ENCODE results near the gene RPS17.

Gene RPS17

DNA sequence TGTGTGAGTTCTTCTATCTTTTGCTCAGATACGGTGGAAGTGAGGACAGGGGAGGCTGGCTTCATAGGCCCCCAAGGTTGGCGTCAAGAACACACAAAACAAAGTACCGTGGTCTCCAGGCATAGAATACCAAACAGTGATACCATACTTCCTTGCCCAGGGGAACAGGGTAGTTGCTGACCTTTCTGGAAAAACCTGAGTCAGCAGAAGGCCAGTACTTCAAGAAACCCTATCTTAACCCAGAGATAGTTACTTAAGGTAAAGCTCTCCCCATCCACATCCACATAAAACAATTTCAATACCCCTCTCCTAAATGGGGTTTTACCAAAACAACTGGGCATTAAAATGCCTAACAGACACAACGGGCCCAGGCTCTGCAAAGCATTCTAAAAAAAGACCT is 29.6 kb upstream of the RPS17 start:
- H3K27ac ChIP-seq, result no peak overlapping the region
- TF ChIP-seq CTCF (IDR thresholded peaks at IDR 0.05), result no peak
- peaks cover 15% of the 10 kb centered on the region for H3K4me1 ChIP-seq
- no peak overlapping the region for H3K4me3 ChIP-seq (ENCODE audit: low read depth, low read length)
- H3K4me2 ChIP-seq (ENCODE audit: low read length), result no peak overlapping the region
- H3K27me3 ChIP-seq (ENCODE audit: control insufficient read depth, insufficient read depth, low read length), result no peaks in the 10 kb centered on the region
- no peaks in the 10 kb centered on the region for H3K36me3 ChIP-seq (ENCODE audit: control insufficient read depth, insufficient read depth, low read length)
- no peak overlapping the region for H3K9ac ChIP-seq
- no peaks in the 10 kb centered on the region for H3K79me2 ChIP-seq
- no peaks in the 10 kb centered on the region for H3K9me3 ChIP-seq (ENCODE audit: control insufficient read depth, low read length)
- no peak overlapping the region for H2AFZ ChIP-seq

GRCh38 chr15:82568986-82569385 is 28.7 kb upstream of the RPS17 start:
- H3K36me3 ChIP-seq (ENCODE audit: control insufficient read depth, insufficient read depth, low read length), result no peaks in the 10 kb centered on the region
- TF ChIP-seq CTCF (IDR thresholded peaks at IDR 0.05), result no peak
- no peaks in the 10 kb centered on the region for H3K79me2 ChIP-seq
- no peak overlapping the region for H3K4me2 ChIP-seq (ENCODE audit: low read length)
- H3K9me3 ChIP-seq (ENCODE audit: control insufficient read depth, low read length), result no peaks in the 10 kb centered on the region
- H2AFZ ChIP-seq, result no peak overlapping the region
- H3K4me3 ChIP-seq (ENCODE audit: low read depth, low read length), result no peak overlapping the region
- no peaks in the 10 kb centered on the region for H3K27me3 ChIP-seq (ENCODE audit: control insufficient read depth, insufficient read depth, low read length)
- H3K4me1 ChIP-seq, result peaks cover 15% of the 10 kb centered on the region
- H3K27ac ChIP-seq, result no peak overlapping the region
- no peak overlapping the region for H3K9ac ChIP-seq

DNA sequence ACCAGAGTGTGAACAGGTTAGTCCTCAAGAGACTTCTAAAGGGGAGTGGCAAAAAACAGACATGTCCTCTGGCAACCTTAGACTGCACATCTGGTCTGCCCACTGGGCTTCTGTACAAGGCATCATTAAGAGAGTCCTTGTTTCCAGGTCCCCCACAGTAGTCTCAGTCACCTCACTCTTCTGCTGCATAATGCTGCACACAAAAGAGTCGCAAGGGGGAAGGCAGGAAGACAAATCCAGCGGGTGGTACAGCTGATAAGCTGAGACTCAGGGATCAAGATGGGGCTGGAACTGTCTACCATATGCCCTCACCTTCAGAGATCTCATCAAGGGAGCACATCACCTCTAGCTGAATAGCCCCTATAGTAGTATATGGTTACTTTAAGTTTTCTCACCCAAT is 27.4 kb upstream of the RPS17 start:
- no peak for TF ChIP-seq CTCF (IDR thresholded peaks at IDR 0.05)
- H2AFZ ChIP-seq, result no peak overlapping the region
- no peaks in the 10 kb centered on the region for H3K27me3 ChIP-seq (ENCODE audit: control insufficient read depth, insufficient read depth, low read length)
- peaks cover 13% of the 10 kb centered on the region for H3K4me1 ChIP-seq
- H3K9me3 ChIP-seq (ENCODE audit: control insufficient read depth, low read length), result no peaks in the 10 kb centered on the region
- no peak overlapping the region for H3K27ac ChIP-seq
- no peaks in the 10 kb centered on the region for H3K79me2 ChIP-seq
- H3K36me3 ChIP-seq (ENCODE audit: control insufficient read depth, insufficient read depth, low read length), result no peaks in the 10 kb centered on the region
- no peak overlapping the region for H3K4me2 ChIP-seq (ENCODE audit: low read length)
- no peak overlapping the region for H3K9ac ChIP-seq
- no peak overlapping the region for H3K4me3 ChIP-seq (ENCODE audit: low read depth, low read length)

DNA sequence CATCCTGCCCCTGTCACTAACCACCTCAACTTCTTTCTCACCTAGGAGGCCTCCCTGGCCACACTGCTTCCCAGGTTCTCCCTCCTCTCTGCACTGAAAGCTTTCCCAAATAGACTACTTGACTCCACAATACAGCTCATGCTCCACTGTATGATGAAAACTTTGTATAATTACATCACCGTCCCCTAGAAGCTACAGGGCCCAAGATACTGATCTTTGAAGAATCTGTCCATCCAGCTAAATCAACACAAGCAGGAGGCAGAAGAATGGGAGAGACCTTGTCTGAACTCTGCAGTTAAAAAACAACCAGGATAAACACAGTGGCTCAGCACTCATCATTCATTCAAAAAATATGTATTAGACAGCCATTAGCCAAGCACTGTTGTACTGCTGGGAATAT is 26.4 kb upstream of the RPS17 start:
- Histone ChIP-seq H3K9ac (no peak overlapping the region), H3K4me3 (ENCODE audit: low read depth, low read length) (no peak overlapping the region), H3K9me3 (ENCODE audit: control insufficient read depth, low read length) (no peaks in the 10 kb centered on the region), H3K4me2 (ENCODE audit: low read length) (no peak overlapping the region), H3K27me3 (ENCODE audit: control insufficient read depth, insufficient read depth, low read length) (no peaks in the 10 kb centered on the region), H2AFZ (no peak overlapping the region), H3K79me2 (no peaks in the 10 kb centered on the region), H3K36me3 (ENCODE audit: control insufficient read depth, insufficient read depth, low read length) (no peaks in the 10 kb centered on the region), H3K27ac (peak overlapping the region; percentile 39), H3K4me1 (peaks cover 9% of the 10 kb centered on the region)
- no peak for TF ChIP-seq CTCF (IDR thresholded peaks at IDR 0.05)

DNA sequence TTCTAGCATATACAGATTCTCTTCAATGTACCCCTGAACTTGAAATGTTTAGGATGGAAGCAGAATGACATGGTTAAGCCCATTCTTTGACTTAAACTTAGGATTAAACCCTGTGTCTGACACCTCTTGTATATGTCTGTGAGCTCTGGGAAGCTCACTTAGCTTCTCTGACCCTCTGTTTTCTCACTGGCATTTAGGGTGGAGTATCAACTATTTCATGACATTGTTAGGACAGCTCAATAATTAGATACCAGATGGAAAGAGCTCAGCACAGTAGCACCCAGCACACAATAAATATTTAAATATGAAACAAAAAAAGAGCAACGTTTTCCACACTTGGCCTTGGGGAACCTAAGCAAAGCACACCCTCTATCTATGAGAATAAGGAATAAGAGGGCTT is 18.2 kb upstream of the RPS17 start:
- H2AFZ ChIP-seq, result no peak overlapping the region
- H3K4me3 ChIP-seq (ENCODE audit: low read depth, low read length), result no peak overlapping the region
- H3K9me3 ChIP-seq (ENCODE audit: control insufficient read depth, low read length), result no peaks in the 10 kb centered on the region
- H3K9ac ChIP-seq, result no peak overlapping the region
- TF ChIP-seq CTCF (IDR thresholded peaks at IDR 0.05), result no peak
- no peaks in the 10 kb centered on the region for H3K36me3 ChIP-seq (ENCODE audit: control insufficient read depth, insufficient read depth, low read length)
- no peaks in the 10 kb centered on the region for H3K27me3 ChIP-seq (ENCODE audit: control insufficient read depth, insufficient read depth, low read length)
- H3K79me2 ChIP-seq, result no peaks in the 10 kb centered on the region
- no peak overlapping the region for H3K27ac ChIP-seq
- H3K4me1 ChIP-seq, result no peaks in the 10 kb centered on the region
- H3K4me2 ChIP-seq (ENCODE audit: low read length), result no peak overlapping the region
